H1 (cell line): ENCODE data around the gene GBP6. TPM values are rescaled to one million over a fixed set of nuclear protein-coding genes. Genes with fewer than 3 reads are reported as not detected.

ENCODE experiments used
- BACH1 ChIP-seq: IDR thresholded peaks from 2 replicates; pipeline ENCODE4 v1.6.1; 2012; ENCODE audit warnings: low read length, improper control_type of control experiment
- EP300 ChIP-seq, 2 experiments: IDR thresholded peaks; 1 replicate in 1 of 2; 2 replicates in 1 of 2; pipeline ENCODE4 v1.6.1; 2011 to 2012; ENCODE audit warnings: low read depth in 2 of 2, low read length in 2 of 2, mild to moderate bottlenecking in 2 of 2, borderline replicate concordance in 1 of 2, inconsistent platforms in 1 of 2, moderate library complexity in 1 of 2
- GTF2F1 ChIP-seq: IDR thresholded peaks from 2 replicates; pipeline ENCODE4 v1.6.1; 2012; ENCODE audit warnings: low read depth, low read length, improper control_type of control experiment, borderline replicate concordance
- HDAC6 ChIP-seq: IDR thresholded peaks from one replicate; pipeline ENCODE4 v1.7.1; 2012; ENCODE audit warnings: low read depth, mild to moderate bottlenecking, inconsistent platforms, low read length, moderate library complexity
- JUND ChIP-seq: IDR thresholded peaks from 2 replicates; pipeline ENCODE4 v1.6.1; 2011; ENCODE audit warnings: mild to moderate bottlenecking, improper control_type of control experiment, low read length
- MAFK ChIP-seq: IDR thresholded peaks from 2 replicates; pipeline ENCODE4 v1.6.1; 2012; ENCODE audit warnings: low read depth, mild to moderate bottlenecking, improper control_type of control experiment, low read length
- NANOG ChIP-seq: IDR thresholded peaks from 2 replicates; pipeline ENCODE4 v1.6.1; 2011; ENCODE audit warnings: low read length, low read depth, mild to moderate bottlenecking, inconsistent platforms; ENCODE audit not compliant: insufficient read depth, poor library complexity, severe bottlenecking
- POU5F1 ChIP-seq: IDR thresholded peaks from 2 replicates; pipeline ENCODE4 v1.6.1; 2011; ENCODE audit warnings: low read depth, mild to moderate bottlenecking, low read length, moderate library complexity
- RNF2 ChIP-seq: fragments of 200-900, 300-1000 bp; sonication (generic); IDR thresholded peaks from 2 replicates; pipeline ENCODE4 v1.7.1; 2016; ENCODE audit warnings: borderline replicate concordance, low read depth, mild to moderate bottlenecking, antibody characterized with exemption, low read length; ENCODE audit not compliant: poor library complexity, severe bottlenecking; ENCODE audit errors: missing control alignments
- SAP30 ChIP-seq: fragments of 300-600 bp; sonication (generic); IDR thresholded peaks from 2 replicates; pipeline ENCODE4 v1.7.1; 2012; ENCODE audit warnings: low read length, moderate library complexity, mild to moderate bottlenecking, inconsistent platforms; ENCODE audit not compliant: insufficient read depth, insufficient replicate concordance
- SP2 ChIP-seq: IDR thresholded peaks from 2 replicates; pipeline ENCODE4 v1.6.1; 2012; ENCODE audit warnings: mild to moderate bottlenecking, low read length, inconsistent platforms
- SP4 ChIP-seq: IDR thresholded peaks from 2 replicates; pipeline ENCODE4 v1.6.1; 2012; ENCODE audit warnings: low read length, inconsistent platforms
- polyA plus RNA-seq, 7 experiments: library from polyadenylated mRNA; depleted of rRNA in 3 of 7; stranded (reverse) in 5 of 7; unstranded in 2 of 7; fragments of >200 nt in 5 of 7; fragments of 200-250 nt in 2 of 7; gene quantifications; 1 replicate in 5 of 7; 2 replicates in 1 of 7; 4 replicates in 1 of 7; pipeline versions ENCODE4 v1.2.1 to v1.2.3, GENCODE V29; 2011 to 2013; ENCODE audit warnings: missing spikeins in 2 of 7, mixed read lengths in 2 of 7
- total RNA-seq: library from RNA; stranded (reverse); fragmentation: NEBNext Ultra II Directional; extraction: Animal tissue kit (Norgen Biotek cat#: 25700); gene quantifications from 2 replicates; pipeline ENCODE4 v1.2.1, GENCODE V29; 2021

The GBP6 gene
- total and polyA plus RNA-seq, 2 of the 8 experiments (the other 6 are each of a cell fraction or from before 2014, with no cell fraction given), result not detected

GRCh38 chr1:89405275-89405929 lies 41.5 kb downstream of the GBP6 start (continued):
- TF ChIP-seq SP2, result no peak
- no peak for TF ChIP-seq NANOG
- TF ChIP-seq EP300 (IDR thresholded peaks at IDR 0.05; ENCODE audit: borderline replicate concordance in 1 of 2, low read depth in 2 of 2, low read length in 2 of 2), result no peak
- no peak for TF ChIP-seq BACH1
- TF ChIP-seq POU5F1, result no peak
- TF ChIP-seq SP4, result no peak
- no peak for TF ChIP-seq SAP30
- TF ChIP-seq GTF2F1, result no peak
- TF ChIP-seq JUND, result no peak
- TF ChIP-seq MAFK, result no peak
- TF ChIP-seq RNF2, result no peak
- no peak for TF ChIP-seq HDAC6
